ENCODE data around the gene FN3K. TPM values are rescaled to one million over a fixed set of nuclear protein-coding genes. Genes with fewer than 3 reads are reported as not detected.

Gene FN3K
- total RNA-seq, 2 experiments from 2014 or later = 1.7 to 1.9 TPM

GRCh38 chr17:82787081-82787848 is 51.9 kb downstream of the FN3K start:
- no peak for DNase-seq
- no peaks in the 10 kb centered on the region for H3K27me3 Mint-ChIP-seq (ENCODE audit: low read depth)
- no peaks in the 10 kb centered on the region for H3K9me3 Mint-ChIP-seq (ENCODE audit: insufficient read depth)
- ChIA-PET CTCF (no interaction called here), POLR2A (no interaction called here)
- no peak overlapping the region for H3K4me3 Mint-ChIP-seq
- peaks cover 11% of the 10 kb centered on the region for H3K4me1 Mint-ChIP-seq (ENCODE audit: low read depth)
- H3K36me3 Mint-ChIP-seq (ENCODE audit: low read depth) = peaks cover 7% of the 10 kb centered on the region
- ATAC-seq = no peak
- no peak overlapping the region for H3K27ac Mint-ChIP-seq

- no peak for ATAC-seq
- no peak overlapping the region for H3K27ac Mint-ChIP-seq
- DNase-seq = no peak
- H3K4me1 Mint-ChIP-seq (ENCODE audit: low read depth) = no peaks in the 10 kb centered on the region
- H3K36me3 Mint-ChIP-seq (ENCODE audit: low read depth) = no peaks in the 10 kb centered on the region
- ChIA-PET POLR2A (no interaction called here), CTCF (no interaction called here)
- no peak overlapping the region for H3K4me3 Mint-ChIP-seq
- H3K9me3 Mint-ChIP-seq (ENCODE audit: insufficient read depth) = no peaks in the 10 kb centered on the region
- no peaks in the 10 kb centered on the region for H3K27me3 Mint-ChIP-seq (ENCODE audit: low read depth)
These were observed 53.0 kb downstream of the FN3K start for GRCh38 chr17:82788206-82789001.

- DNase-seq = no peak
- Mint-ChIP-seq H3K27ac (no peak overlapping the region), H3K4me1 (ENCODE audit: low read depth) (no peaks in the 10 kb centered on the region), H3K36me3 (ENCODE audit: low read depth) (no peaks in the 10 kb centered on the region), H3K27me3 (ENCODE audit: low read depth) (no peaks in the 10 kb centered on the region), H3K9me3 (ENCODE audit: insufficient read depth) (no peaks in the 10 kb centered on the region), H3K4me3 (no peak overlapping the region)
- no peak for ATAC-seq
- CTCF ChIA-PET = no interaction called here
- POLR2A ChIA-PET = interaction anchor here (1.0 kb wide), 1 partner anchor 411 kb away, joined by 3 read pairs; no protein-coding TSS in a partner anchor
These were observed 53.7 kb downstream of the FN3K start for GRCh38 chr17:82789051-82789592.

- no peaks in the 10 kb centered on the region for H3K27me3 Mint-ChIP-seq (ENCODE audit: low read depth)
- POLR2A ChIA-PET = interaction anchor here (1.0 kb wide), 1 partner anchor 411 kb away, joined by 3 read pairs; no protein-coding TSS in a partner anchor
- no peak overlapping the region for H3K4me3 Mint-ChIP-seq
- no peak overlapping the region for H3K27ac Mint-ChIP-seq
- H3K4me1 Mint-ChIP-seq (ENCODE audit: low read depth) = no peaks in the 10 kb centered on the region
- ATAC-seq = no peak
- no peaks in the 10 kb centered on the region for H3K9me3 Mint-ChIP-seq (ENCODE audit: insufficient read depth)
- DNase-seq = no peak
- CTCF ChIA-PET = no interaction called here
- no peaks in the 10 kb centered on the region for H3K36me3 Mint-ChIP-seq (ENCODE audit: low read depth)
These were observed 54.4 kb downstream of the FN3K start for GRCh38 chr17:82789806-82790205.

- no peak for ATAC-seq
- no peaks in the 10 kb centered on the region for H3K27me3 Mint-ChIP-seq (ENCODE audit: low read depth)
- no peak for DNase-seq
- POLR2A ChIA-PET = no interaction called here
- H3K9me3 Mint-ChIP-seq (ENCODE audit: insufficient read depth) = no peaks in the 10 kb centered on the region
- peak overlapping the region; percentile 43 for H3K27ac Mint-ChIP-seq
- no peaks in the 10 kb centered on the region for H3K36me3 Mint-ChIP-seq (ENCODE audit: low read depth)
- CTCF ChIA-PET = no interaction called here
- no peaks in the 10 kb centered on the region for H3K4me1 Mint-ChIP-seq (ENCODE audit: low read depth)
- H3K4me3 Mint-ChIP-seq = no peak overlapping the region
These were observed 55.0 kb downstream of the FN3K start for GRCh38 chr17:82790391-82790790.

- no peak for ATAC-seq
- H3K36me3 Mint-ChIP-seq (ENCODE audit: low read depth) = no peaks in the 10 kb centered on the region
- H3K4me1 Mint-ChIP-seq (ENCODE audit: low read depth) = no peaks in the 10 kb centered on the region
- no peak overlapping the region for H3K27ac Mint-ChIP-seq
- no peaks in the 10 kb centered on the region for H3K9me3 Mint-ChIP-seq (ENCODE audit: insufficient read depth)
- H3K4me3 Mint-ChIP-seq = no peak overlapping the region
- POLR2A ChIA-PET = no interaction called here
- no peak for DNase-seq
- H3K27me3 Mint-ChIP-seq (ENCODE audit: low read depth) = no peaks in the 10 kb centered on the region
- CTCF ChIA-PET = interaction anchor here (0.7 kb wide), 1 partner anchor 47 kb away, joined by 3 read pairs; no protein-coding TSS in a partner anchor
These were observed 56.1 kb downstream of the FN3K start for GRCh38 chr17:82791532-82791931.

GRCh38 chr17:82793974-82794630 is 58.7 kb downstream of the FN3K start:
- no peaks in the 10 kb centered on the region for H3K4me1 Mint-ChIP-seq (ENCODE audit: low read depth)
- CTCF ChIA-PET = no interaction called here

GRCh38 chr17:82794781-82795482 is 59.5 kb downstream of the FN3K start:
- DNase-seq = no peak
- no peak for ATAC-seq

More at GRCh38 chr17:82793974-82794630, 58.7 kb downstream of the FN3K start:
- Mint-ChIP-seq H3K9me3 (ENCODE audit: insufficient read depth) (no peaks in the 10 kb centered on the region), H3K36me3 (ENCODE audit: low read depth) (peaks cover 2% of the 10 kb centered on the region), H3K27ac (no peak overlapping the region), H3K27me3 (ENCODE audit: low read depth) (no peaks in the 10 kb centered on the region), H3K4me3 (no peak overlapping the region)
- ATAC-seq (no peak), DNase-seq (no peak)
- POLR2A ChIA-PET = no interaction called here

GRCh38 chr17:82795615-82796014 is 60.2 kb downstream of the FN3K start:
- no peak for ATAC-seq
- ChIA-PET POLR2A (no interaction called here), CTCF (no interaction called here)
- DNase-seq = no peak
- no peaks in the 10 kb centered on the region for H3K27me3 Mint-ChIP-seq (ENCODE audit: low read depth)
- H3K36me3 Mint-ChIP-seq (ENCODE audit: low read depth) = peaks cover 12% of the 10 kb centered on the region
- H3K4me3 Mint-ChIP-seq = no peak overlapping the region
- H3K4me1 Mint-ChIP-seq (ENCODE audit: low read depth) = no peaks in the 10 kb centered on the region
- no peaks in the 10 kb centered on the region for H3K9me3 Mint-ChIP-seq (ENCODE audit: insufficient read depth)
- H3K27ac Mint-ChIP-seq = no peak overlapping the region

More at GRCh38 chr17:82794781-82795482, 59.5 kb downstream of the FN3K start:
- Mint-ChIP-seq H3K4me1 (ENCODE audit: low read depth) (no peaks in the 10 kb centered on the region), H3K4me3 (no peak overlapping the region), H3K27ac (no peak overlapping the region), H3K9me3 (ENCODE audit: insufficient read depth) (no peaks in the 10 kb centered on the region), H3K27me3 (ENCODE audit: low read depth) (no peaks in the 10 kb centered on the region), H3K36me3 (ENCODE audit: low read depth) (peaks cover 5% of the 10 kb centered on the region)
- ChIA-PET CTCF (no interaction called here), POLR2A (no interaction called here)

GRCh38 chr17:82797061-82797460 is 61.6 kb downstream of the FN3K start:
- DNase-seq (no peak), ATAC-seq (no peak)
- POLR2A ChIA-PET = no interaction called here
- CTCF ChIA-PET = no interaction called here
- no peak overlapping the region for H3K27ac Mint-ChIP-seq
- H3K9me3 Mint-ChIP-seq (ENCODE audit: insufficient read depth) = peaks cover 3% of the 10 kb centered on the region
- peaks cover 23% of the 10 kb centered on the region for H3K36me3 Mint-ChIP-seq (ENCODE audit: low read depth)
- H3K27me3 Mint-ChIP-seq (ENCODE audit: low read depth) = no peaks in the 10 kb centered on the region
- H3K4me3 Mint-ChIP-seq = no peak overlapping the region
- peaks cover 3% of the 10 kb centered on the region for H3K4me1 Mint-ChIP-seq (ENCODE audit: low read depth)

- DNase-seq (no peak), ATAC-seq (no peak)
- Mint-ChIP-seq H3K9me3 (ENCODE audit: insufficient read depth) (peaks cover 3% of the 10 kb centered on the region), H3K27ac (no peak overlapping the region), H3K4me3 (no peak overlapping the region), H3K4me1 (ENCODE audit: low read depth) (peaks cover 3% of the 10 kb centered on the region), H3K36me3 (ENCODE audit: low read depth) (peaks cover 24% of the 10 kb centered on the region), H3K27me3 (ENCODE audit: low read depth) (no peaks in the 10 kb centered on the region)
- POLR2A ChIA-PET = interaction anchor here (0.6 kb wide), 1 partner anchor 344 kb away, joined by 3 read pairs; no protein-coding TSS in a partner anchor
- CTCF ChIA-PET = no interaction called here
These were observed 63.3 kb downstream of the FN3K start for GRCh38 chr17:82798752-82799151.
